Ascending aorta (tissue), 2 donors: ENCODE results near the gene SPON1. TPM values are rescaled to one million over a fixed set of nuclear protein-coding genes. Genes with fewer than 3 reads are reported as not detected.

Experiments
- DNase-seq, 2 donors: peaks; one replicate each; pipeline ENCODE4 v3.0.0-alpha.2; 2019; ENCODE audit warnings: low spot score in 2 of 2
- H3K27ac ChIP-seq, 2 donors: fragments of 200-600 bp; sonication (generic); one replicate each; pipeline ENCODE4 v1.5.1; 2016 to 2017; ENCODE audit warnings: mild to moderate bottlenecking in 1 of 2
- H3K27me3 ChIP-seq: fragments of 200-600 bp; sonication (generic); one replicate; pipeline ENCODE4 v1.5.1; 2017
- H3K36me3 ChIP-seq, 2 donors: fragments of 200-600 bp; sonication (generic); one replicate each; pipeline ENCODE4 v1.5.1; 2016
- H3K4me1 ChIP-seq, 2 donors: fragments of 200-600 bp; sonication (generic); one replicate each; pipeline ENCODE4 v1.5.1; 2016 to 2017; ENCODE audit warnings: mild to moderate bottlenecking in 1 of 2
- H3K4me3 ChIP-seq, 2 donors: fragments of 200-600 bp; sonication (generic); one replicate each; pipeline ENCODE4 v1.5.1; 2016 to 2017; ENCODE audit warnings: mild to moderate bottlenecking in 1 of 2
- H3K9me3 ChIP-seq, 2 donors: fragments of 200-600 bp; sonication (generic); one replicate each; pipeline ENCODE4 v1.5.1; 2016
- intact Hi-C: fragments of 100-400 bp; cut with DNase I; formaldehyde crosslinking; loops from one replicate; pipeline ENCODE4 v1.15.1; 2023
- total RNA-seq: library from RNA; depleted of rRNA; stranded (reverse); fragments of >200 nt; gene quantifications from one replicate; pipeline ENCODE4 v1.1.0, GENCODE V29; 2016
- TF ChIP-seq, protein P1 (sequence below), 3 experiments: fragments of 200-600 bp in 2 of 3; fragments of 450-650 bp in 1 of 3; sonication (generic) in 2 of 3; IDR thresholded peaks; one replicate each; pipeline ENCODE4 v1.5.1; 2016 to 2019; ENCODE audit warnings: antibody characterized with exemption in 3 of 3, mild to moderate bottlenecking in 1 of 3, moderate library complexity in 1 of 3

The SPON1 gene
- total RNA-seq, 1 donor from 2014 or later, result 37.8 TPM

- Histone ChIP-seq H3K27me3 (no peaks in the 10 kb centered on the region), H3K36me3 (no peaks in the 10 kb centered on the region), H3K9me3 (no peaks in the 10 kb centered on the region), H3K4me1 (no peaks in the 10 kb centered on the region), H3K4me3 (no peak overlapping the region), H3K27ac (no peak overlapping the region)
- DNase-seq, result no peak
- TF ChIP-seq, protein P1, sequence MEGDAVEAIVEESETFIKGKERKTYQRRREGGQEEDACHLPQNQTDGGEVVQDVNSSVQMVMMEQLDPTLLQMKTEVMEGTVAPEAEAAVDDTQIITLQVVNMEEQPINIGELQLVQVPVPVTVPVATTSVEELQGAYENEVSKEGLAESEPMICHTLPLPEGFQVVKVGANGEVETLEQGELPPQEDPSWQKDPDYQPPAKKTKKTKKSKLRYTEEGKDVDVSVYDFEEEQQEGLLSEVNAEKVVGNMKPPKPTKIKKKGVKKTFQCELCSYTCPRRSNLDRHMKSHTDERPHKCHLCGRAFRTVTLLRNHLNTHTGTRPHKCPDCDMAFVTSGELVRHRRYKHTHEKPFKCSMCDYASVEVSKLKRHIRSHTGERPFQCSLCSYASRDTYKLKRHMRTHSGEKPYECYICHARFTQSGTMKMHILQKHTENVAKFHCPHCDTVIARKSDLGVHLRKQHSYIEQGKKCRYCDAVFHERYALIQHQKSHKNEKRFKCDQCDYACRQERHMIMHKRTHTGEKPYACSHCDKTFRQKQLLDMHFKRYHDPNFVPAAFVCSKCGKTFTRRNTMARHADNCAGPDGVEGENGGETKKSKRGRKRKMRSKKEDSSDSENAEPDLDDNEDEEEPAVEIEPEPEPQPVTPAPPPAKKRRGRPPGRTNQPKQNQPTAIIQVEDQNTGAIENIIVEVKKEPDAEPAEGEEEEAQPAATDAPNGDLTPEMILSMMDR (IDR thresholded peaks at IDR 0.05), result no peak
- intact Hi-C loops, result no loop called here
Measured at GRCh38 chr11:13941775-13942174, 20.7 kb upstream of the SPON1 start.

DNA sequence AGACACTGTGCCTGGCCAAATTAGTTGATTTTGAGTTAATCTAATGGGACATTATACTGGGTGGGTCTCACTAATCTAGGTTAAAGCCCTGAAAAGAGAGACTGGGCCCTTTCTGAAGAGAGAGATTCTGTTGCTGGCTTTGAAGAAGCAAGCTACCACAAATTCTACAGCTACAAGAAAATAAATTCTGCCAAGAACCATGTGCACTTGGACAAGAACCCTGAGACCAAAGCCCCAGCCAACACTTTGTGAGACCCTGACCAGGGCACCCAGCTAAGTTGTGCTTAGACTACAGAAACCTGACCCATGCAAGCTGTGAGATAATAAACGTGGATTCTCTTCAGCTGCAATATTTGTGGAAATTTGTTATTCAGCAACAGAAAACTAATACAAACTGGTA is 20.1 kb upstream of the SPON1 start:
- no peak overlapping the region for H3K4me3 ChIP-seq
- TF ChIP-seq, protein P1 (IDR thresholded peaks at IDR 0.05), result no peak
- H3K27ac ChIP-seq, result no peak overlapping the region
- no peaks in the 10 kb centered on the region for H3K27me3 ChIP-seq
- no peak for DNase-seq
- H3K36me3 ChIP-seq, result no peaks in the 10 kb centered on the region
- intact Hi-C loops, result no loop called here
- no peaks in the 10 kb centered on the region for H3K9me3 ChIP-seq
- H3K4me1 ChIP-seq, result no peaks in the 10 kb centered on the region

- Histone ChIP-seq H3K4me1 (no peaks in the 10 kb centered on the region), H3K9me3 (no peaks in the 10 kb centered on the region), H3K27ac (no peak overlapping the region), H3K36me3 (no peaks in the 10 kb centered on the region), H3K27me3 (no peaks in the 10 kb centered on the region), H3K4me3 (no peak overlapping the region)
- intact Hi-C loops, result no loop called here
- DNase-seq, result no peak
- TF ChIP-seq, protein P1 (IDR thresholded peaks at IDR 0.05), result no peak
Measured at GRCh38 chr11:13942971-13943381, 19.5 kb upstream of the SPON1 start.

DNA sequence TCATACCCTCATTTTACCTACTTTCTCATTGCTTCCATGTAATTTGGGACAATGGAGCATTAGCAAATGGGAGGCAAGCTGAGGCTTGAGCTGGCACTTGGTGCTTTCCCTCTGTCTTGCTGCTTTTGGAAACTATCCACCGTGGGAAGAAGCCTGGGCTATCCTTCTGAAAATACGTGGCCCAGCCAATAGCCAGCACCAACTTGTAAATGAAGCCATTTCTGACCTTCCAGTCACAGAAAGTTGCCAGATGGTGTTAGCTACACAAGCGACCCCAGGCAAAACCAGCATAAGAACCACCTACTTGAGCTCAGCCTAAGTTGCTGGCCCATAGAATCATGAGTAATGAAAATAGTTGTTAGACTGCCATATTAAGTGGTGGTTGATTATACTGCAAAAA is 18.5 kb upstream of the SPON1 start:
- H3K4me3 ChIP-seq, result no peak overlapping the region
- no peaks in the 10 kb centered on the region for H3K9me3 ChIP-seq
- H3K4me1 ChIP-seq, result no peaks in the 10 kb centered on the region
- H3K27me3 ChIP-seq, result no peaks in the 10 kb centered on the region
- no peaks in the 10 kb centered on the region for H3K36me3 ChIP-seq
- H3K27ac ChIP-seq, result no peak overlapping the region
- TF ChIP-seq, protein P1 (IDR thresholded peaks at IDR 0.05), result no peak
- intact Hi-C loops, result no loop called here
- DNase-seq, result no peak

DNA sequence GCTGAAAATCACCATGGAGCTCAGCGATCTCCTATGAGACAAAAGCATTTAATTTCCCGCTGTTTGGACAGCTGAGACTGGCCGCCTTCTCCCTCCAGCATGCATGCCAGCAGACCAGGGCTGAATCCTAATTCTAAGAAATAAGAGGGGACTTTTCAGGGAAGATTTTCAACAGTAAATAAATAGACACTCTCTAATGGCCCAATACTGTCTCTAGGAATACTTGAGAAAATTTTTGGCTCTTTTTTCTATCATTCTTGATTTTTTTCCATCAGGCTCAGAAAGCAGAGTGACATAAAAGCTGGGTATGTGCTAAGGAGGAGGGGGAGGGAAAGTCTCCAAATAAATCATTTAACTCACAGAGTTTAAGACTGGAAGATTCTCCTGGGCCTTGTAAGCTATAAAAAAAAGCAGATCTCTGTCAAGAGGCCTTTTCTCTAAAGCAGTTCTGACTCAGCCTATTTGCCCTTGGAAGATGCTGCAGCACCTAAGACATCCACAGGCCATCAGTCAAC is 17.6 kb upstream of the SPON1 start:
- Histone ChIP-seq H3K36me3 (no peaks in the 10 kb centered on the region), H3K4me3 (no peak overlapping the region), H3K9me3 (no peaks in the 10 kb centered on the region), H3K27ac (no peak overlapping the region), H3K4me1 (no peaks in the 10 kb centered on the region), H3K27me3 (no peaks in the 10 kb centered on the region)
- intact Hi-C loops, result no loop called here
- TF ChIP-seq, protein P1 (IDR thresholded peaks at IDR 0.05), result no peak
- DNase-seq, result no peak

- no peak overlapping the region for H3K4me3 ChIP-seq
- no peak for DNase-seq
- intact Hi-C loops, result no loop called here
- H3K4me1 ChIP-seq, result no peaks in the 10 kb centered on the region
- TF ChIP-seq, protein P1 (IDR thresholded peaks at IDR 0.05), result no peak
- no peak overlapping the region for H3K27ac ChIP-seq
- no peaks in the 10 kb centered on the region for H3K27me3 ChIP-seq
- no peaks in the 10 kb centered on the region for H3K36me3 ChIP-seq
- no peaks in the 10 kb centered on the region for H3K9me3 ChIP-seq
Measured at GRCh38 chr11:13947379-13947778, 15.1 kb upstream of the SPON1 start.
